Left lobe of liver (tissue), 2 donors: ENCODE data around the gene ADCYAP1R1. TPM values are rescaled to one million over a fixed set of nuclear protein-coding genes. Genes with fewer than 3 reads are reported as not detected.

ENCODE experiments used
- ATAC-seq: fragments of 200-7000 bp; cut with Tn5 transposase; one replicate; pipeline ENCODE4 v1.9.1; 2020; ENCODE audit warnings: mild to moderate bottlenecking, moderate library complexity
- DNase-seq: peaks from one replicate; pipeline ENCODE4 v3.0.0-alpha.2; 2020; ENCODE audit warnings: low spot score
- total RNA-seq: library from RNA; stranded (reverse); gene quantifications from one replicate; pipeline ENCODE4 v1.2.1, GENCODE V29; 2021
- donor health status: DM: no; HTN: no; CAD: no; lungs with moderate emphysema.
- donor health status: DM: no; HTN: yes; CAD: no.

The ADCYAP1R1 gene
- total RNA-seq, 1 donor from 2014 or later = 0.65 TPM

GRCh38 chr7:31102973-31103850 lies 51.1 kb downstream of the ADCYAP1R1 start:
- peak; percentile 34 for DNase-seq
- ATAC-seq = no peak

- DNase-seq (peak; percentile 30), ATAC-seq (no peak)
Measured at GRCh38 chr7:31104361-31105255, 52.5 kb downstream of the ADCYAP1R1 start.

- peak; percentile 19 for DNase-seq
- ATAC-seq = no peak
Measured at GRCh38 chr7:31105256-31105950, 53.3 kb downstream of the ADCYAP1R1 start.

- ATAC-seq (no peak), DNase-seq (peak; percentile 33)
Measured at GRCh38 chr7:31106303-31107105, 54.4 kb downstream of the ADCYAP1R1 start.

GRCh38 chr7:31107106-31108090 lies 55.3 kb downstream of the ADCYAP1R1 start:
- no peak for ATAC-seq
- peak; percentile 26 for DNase-seq

DNA sequence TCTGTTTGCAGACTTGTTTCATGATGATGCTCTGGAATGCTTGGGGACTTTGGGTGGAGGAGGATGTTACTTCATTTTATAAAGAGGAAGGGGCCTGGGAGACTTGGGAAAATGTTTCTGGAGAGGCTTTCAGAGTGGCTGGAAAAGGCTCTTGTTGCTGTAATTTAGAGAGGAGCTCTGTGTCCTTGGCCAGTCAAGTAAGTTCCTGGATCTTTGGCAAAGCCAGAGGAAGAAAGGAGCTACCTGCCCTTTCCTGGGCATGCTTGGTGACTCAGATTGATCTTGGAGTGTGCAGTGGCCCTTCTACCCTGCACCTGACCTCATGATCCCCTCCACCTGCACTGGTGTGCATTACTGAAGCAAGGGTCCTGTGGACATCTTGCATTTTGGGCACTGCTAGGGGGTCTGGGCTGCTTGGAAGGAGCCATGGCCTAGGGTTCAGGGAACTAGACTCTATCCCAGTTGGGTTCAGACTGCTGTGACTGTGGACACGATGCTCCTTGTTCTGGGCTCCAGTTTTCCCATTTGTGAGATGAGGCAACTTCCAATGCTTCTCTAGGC lies 56.1 kb downstream of the ADCYAP1R1 start:
- DNase-seq (peak; percentile 15), ATAC-seq (no peak)

GRCh38 chr7:31109751-31110150 lies 57.6 kb downstream of the ADCYAP1R1 start:
- DNase-seq = peak; percentile 3
- ATAC-seq = no peak

DNA sequence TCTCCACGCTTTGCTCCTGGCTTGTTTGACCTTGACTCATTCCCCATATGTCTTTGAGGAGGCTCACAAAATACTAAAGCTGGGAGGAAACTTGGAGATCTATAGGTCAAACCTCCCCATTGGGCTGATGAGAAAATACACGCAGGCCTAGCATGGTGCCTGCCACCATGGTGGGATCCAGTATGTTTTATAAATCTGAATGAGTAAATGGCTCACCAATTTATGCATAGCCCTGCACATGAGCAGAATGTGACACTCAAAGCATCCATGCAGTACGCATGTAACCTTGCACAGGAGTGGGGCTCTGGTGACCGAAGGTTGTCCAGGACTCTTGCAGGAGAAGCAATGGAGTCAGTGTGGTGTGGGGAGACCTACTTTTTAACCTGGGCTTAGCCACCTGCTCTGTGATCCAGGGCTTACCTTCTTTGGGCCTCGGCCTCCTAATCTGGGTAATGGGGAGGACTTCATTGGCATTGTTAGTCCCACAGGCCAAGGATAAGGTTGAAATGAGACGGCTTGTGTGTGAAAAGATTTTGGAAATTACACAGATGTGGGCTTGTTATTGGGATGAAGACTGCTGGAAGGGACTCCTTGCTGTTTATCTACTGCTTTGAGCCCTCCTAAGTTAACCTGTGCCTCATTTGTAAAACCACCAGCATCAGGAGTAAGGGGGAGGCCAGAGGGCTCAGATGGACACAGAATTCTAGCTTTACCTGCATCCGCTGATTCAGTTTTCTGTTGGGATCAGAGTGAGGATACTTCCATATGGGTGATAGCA lies 58.4 kb downstream of the ADCYAP1R1 start:
- peak; percentile 6 for DNase-seq
- no peak for ATAC-seq

- ATAC-seq (no peak), DNase-seq (peak; percentile 15)
Measured at GRCh38 chr7:31111109-31111451, 59.0 kb downstream of the ADCYAP1R1 start.

DNA sequence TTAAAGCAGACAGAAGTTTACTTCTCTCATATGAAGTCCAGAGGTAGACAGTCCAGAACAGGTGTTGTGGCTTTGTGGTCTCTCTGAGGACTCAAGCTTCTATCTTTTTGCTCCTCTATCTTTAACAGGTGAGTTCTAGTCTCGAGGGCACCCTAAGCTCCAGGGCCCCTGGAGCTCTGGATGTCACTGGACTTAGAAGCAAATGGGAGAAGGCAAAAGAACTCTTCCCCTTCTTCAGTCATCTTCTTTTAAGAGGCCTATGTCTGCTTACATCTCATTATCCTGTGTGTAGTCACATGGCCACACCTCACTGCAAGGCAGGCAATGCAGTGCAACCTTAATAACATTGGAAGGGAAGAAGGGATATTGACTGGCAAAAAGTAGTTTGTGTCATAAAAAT lies 61.6 kb downstream of the ADCYAP1R1 start:
- no peak for DNase-seq
- ATAC-seq = no peak

GRCh38 chr7:31114593-31115343 lies 62.7 kb downstream of the ADCYAP1R1 start:
- ATAC-seq (peak; percentile 79), DNase-seq (peak; percentile 38)

DNA sequence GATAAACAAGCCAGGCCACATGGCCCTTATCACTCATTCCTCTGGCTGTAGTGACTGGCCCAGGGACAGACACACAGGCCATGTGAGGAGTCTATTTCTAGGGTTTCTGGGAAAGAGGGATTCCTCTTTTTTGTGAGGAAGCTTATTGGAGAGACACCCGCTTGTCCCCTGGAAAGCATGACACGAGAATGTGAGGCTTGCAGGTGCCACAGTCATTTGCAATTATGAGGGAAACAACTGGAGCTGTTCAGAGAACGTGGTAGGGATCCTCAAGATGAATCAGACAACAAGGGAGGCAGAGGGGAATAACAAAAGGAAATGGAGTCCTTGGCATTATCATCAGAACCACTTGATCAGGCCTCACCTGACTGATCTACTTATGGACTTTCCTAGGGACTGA lies 64.5 kb downstream of the ADCYAP1R1 start:
- DNase-seq (peak; percentile 8), ATAC-seq (no peak)

DNA sequence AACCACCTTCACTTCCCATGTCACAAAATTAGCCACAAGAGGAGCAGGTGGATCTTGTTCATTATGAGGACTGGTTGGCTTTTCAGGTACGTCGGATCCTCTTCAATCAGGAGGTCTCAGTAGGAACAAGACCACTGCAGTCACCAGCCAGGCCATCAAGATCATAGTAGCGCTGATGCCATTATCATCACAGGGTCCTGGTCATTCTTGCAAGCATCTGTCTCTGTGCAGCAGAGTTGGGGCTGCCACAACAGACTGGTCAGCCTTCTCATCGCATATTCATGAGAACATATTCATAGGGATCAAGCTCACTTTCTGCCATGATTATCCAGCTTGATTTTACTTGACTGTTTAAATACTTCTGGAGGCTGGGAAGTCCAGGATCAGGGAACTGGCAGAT lies 67.1 kb downstream of the ADCYAP1R1 start:
- no peak for ATAC-seq
- peak; percentile 22 for DNase-seq

GRCh38 chr7:31120800-31121513 lies 68.8 kb downstream of the ADCYAP1R1 start:
- ATAC-seq (no peak), DNase-seq (peak; percentile 30)

DNA sequence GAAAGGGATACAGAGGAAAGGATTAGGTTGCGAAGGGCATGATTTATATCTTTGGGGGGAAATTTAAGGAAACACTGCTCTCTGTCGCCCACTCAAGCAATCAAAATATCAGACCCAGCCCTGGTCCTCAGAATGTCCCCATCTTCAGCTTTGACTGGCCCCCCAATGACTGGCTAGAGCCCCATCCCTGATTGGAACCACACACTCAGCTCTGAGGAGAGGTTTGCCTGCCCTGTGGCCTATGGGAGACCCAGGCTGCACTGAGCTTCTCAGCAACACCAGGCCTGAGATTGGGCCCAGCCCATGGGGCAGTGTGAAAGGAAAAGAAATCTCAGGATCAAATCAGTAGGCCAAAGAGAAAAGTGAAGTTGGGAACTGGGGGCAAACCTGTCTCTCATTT lies 69.5 kb downstream of the ADCYAP1R1 start:
- no peak for ATAC-seq
- DNase-seq = peak; percentile 34

DNA sequence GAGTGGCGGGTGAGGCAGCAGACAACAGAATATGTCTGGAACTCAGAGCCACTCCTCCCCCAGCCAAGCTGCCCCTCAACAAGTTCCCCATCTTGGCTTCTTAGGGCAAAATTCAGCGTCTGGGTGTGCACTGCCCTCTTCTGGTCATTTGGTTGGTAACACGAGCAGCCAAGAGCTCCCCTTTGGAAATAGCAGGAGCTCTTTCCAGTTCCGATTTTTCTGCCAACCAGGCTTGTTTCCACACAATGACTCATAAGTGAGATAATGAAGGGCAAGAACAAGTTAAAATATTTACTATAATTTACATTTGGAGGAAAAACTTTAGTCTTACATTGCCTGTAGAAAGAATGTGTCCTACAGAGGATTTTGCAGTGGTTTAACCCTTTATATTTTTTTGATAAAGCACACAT lies 70.5 kb downstream of the ADCYAP1R1 start:
- peak; percentile 60 for DNase-seq
- ATAC-seq = peak; percentile 94

- DNase-seq = peak; percentile 22
- ATAC-seq = no peak
Measured at GRCh38 chr7:31123321-31123720, 71.2 kb downstream of the ADCYAP1R1 start.
